Anterior cingulate cortex (tissue), 58 donors: ENCODE data around the gene USP16.
"Not testable (repeated sequence)": the region's sequence is repeated elsewhere in the genome, so short reads cannot be mapped to it uniquely, and the experiment has no call there.

Experiments
- DNase-seq, 58 donors: peaks; one replicate each; lab custom pipeline; 2025; lab: John Stamatoyannopoulos, UW

USP16 gene

GRCh38 chr21:29024474-29025327 lies at the start of gene USP16:
Gene USP16 (plus strand): TSS chr21:29024668. CDS start chr21:29027914, 3,246 bp downstream.
- DNase-seq, result peak; percentile 76 to 100 (median 97)

- DNase-seq, result no peak
Measured at GRCh38 chr21:28975397-28975796, 49.1 kb upstream of the USP16 start.

GRCh38 chr21:28979092-28979491 lies 45.4 kb upstream of the USP16 start:
- DNase-seq, result no peak

- no peak for DNase-seq
Measured at GRCh38 chr21:28982637-28983036, 41.8 kb upstream of the USP16 start.

GRCh38 chr21:28986677-28987076 lies 37.8 kb upstream of the USP16 start:
- DNase-seq, result no peak

- not testable (repeated sequence) for DNase-seq
Measured at GRCh38 chr21:28988146-28988545, 36.3 kb upstream of the USP16 start.

GRCh38 chr21:28991861-28992525 lies 32.5 kb upstream of the USP16 start:
- DNase-seq, result peak in 2 of 58 donors; percentile 36 to 57

GRCh38 chr21:28992526-28993292 lies 31.8 kb upstream of the USP16 start, which contains the start of gene LTN1:
Gene LTN1 (minus strand): TSS chr21:28992877. CDS start chr21:28992805, 72 bp downstream.
- peak; percentile 79 to 100 (median 98) for DNase-seq

- no peak for DNase-seq
Measured at GRCh38 chr21:28993293-28993629, 31.2 kb upstream of the USP16 start.

- peak; percentile 44 to 97 (median 92) for DNase-seq
Measured at GRCh38 chr21:29002442-29003144, 21.9 kb upstream of the USP16 start.

- DNase-seq, result no peak
Measured at GRCh38 chr21:29005696-29006095, 18.8 kb upstream of the USP16 start.

GRCh38 chr21:29007135-29007534 lies 17.3 kb upstream of the USP16 start:
- DNase-seq, result no peak

GRCh38 chr21:29007810-29008209 lies 16.7 kb upstream of the USP16 start:
- DNase-seq, result no peak

- no peak for DNase-seq
Measured at GRCh38 chr21:29008367-29008766, 16.1 kb upstream of the USP16 start.

- DNase-seq, result not testable (repeated sequence)
Measured at GRCh38 chr21:29011236-29011635, 13.2 kb upstream of the USP16 start.

- DNase-seq, result no peak
Measured at GRCh38 chr21:29017639-29018237, 6.7 kb upstream of the USP16 start.

- no peak for DNase-seq
Measured at GRCh38 chr21:29018540-29018939, 5.9 kb upstream of the USP16 start.

GRCh38 chr21:29022166-29022565 lies 2.3 kb upstream of the USP16 start:
- no peak for DNase-seq

GRCh38 chr21:29025328-29025713 lies 853 bp downstream of the USP16 start:
- DNase-seq, result no peak

- DNase-seq, result no peak
Measured at GRCh38 chr21:29029524-29029923, 5.1 kb downstream of the USP16 start.
